ENCODE measurements around the gene DAPK1.

- TF ChIP-seq CTCF (IDR thresholded peaks at IDR 0.05; ENCODE audit: low read depth, low read length) = no peak
- TF ChIP-seq EZH2phosphoT487 (IDR thresholded peaks at IDR 0.05; ENCODE audit: low read depth) = no peak
Measured at GRCh38 chr9:87549791-87550190, 52.1 kb downstream of the DAPK1 start.
